Endothelial cell of umbilical vein (primary cell): ENCODE results near the gene SMIM27.

Experiments
- CTCF ChIP-seq, 2 donors: IDR thresholded peaks; 1 replicate in 1 of 2; 2 replicates in 1 of 2; pipeline ENCODE4 v1.5.1; 2011; ENCODE audit warnings: low read length in 2 of 2, mild to moderate bottlenecking in 2 of 2, moderate library complexity in 2 of 2, control low read depth in 1 of 2, inconsistent platforms in 1 of 2, low read depth in 1 of 2; ENCODE audit not compliant: insufficient read depth in 1 of 2; ENCODE audit errors: extremely low read depth in 1 of 2
- EZH2 ChIP-seq: IDR thresholded peaks from 2 replicates; pipeline ENCODE4 v1.6.1; 2012; ENCODE audit warnings: borderline replicate concordance, low read depth, mild to moderate bottlenecking, moderate library complexity, low read length, inconsistent platforms; ENCODE audit not compliant: severe bottlenecking
- FOS ChIP-seq: IDR thresholded peaks from 2 replicates; pipeline ENCODE4 v1.6.1; 2011; ENCODE audit warnings: mild to moderate bottlenecking, low read length, moderate library complexity, borderline replicate concordance; ENCODE audit not compliant: insufficient read depth
- GATA2 ChIP-seq: IDR thresholded peaks from 2 replicates; pipeline ENCODE4 v1.7.0; 2011; ENCODE audit warnings: low read depth, mild to moderate bottlenecking, moderate library complexity, mixed read lengths, low read length; ENCODE audit not compliant: insufficient read length, insufficient read depth
- JUN ChIP-seq: IDR thresholded peaks from 2 replicates; pipeline ENCODE4 v1.6.1; 2011; ENCODE audit warnings: borderline replicate concordance, low read depth; ENCODE audit not compliant: insufficient read length, insufficient read depth
- MAX ChIP-seq: IDR thresholded peaks from 2 replicates; pipeline ENCODE4 v1.6.1; 2011; ENCODE audit not compliant: insufficient read depth, insufficient read length
- MYC ChIP-seq: IDR thresholded peaks from one replicate; pipeline ENCODE4 v1.6.1; 2011; ENCODE audit warnings: mild to moderate bottlenecking, low read depth, low read length
- POLR2A ChIP-seq: IDR thresholded peaks from 2 replicates; pipeline ENCODE4 v1.6.1; 2012; ENCODE audit warnings: low read depth, mild to moderate bottlenecking, control low read depth, low read length
- POLR2AphosphoS5 ChIP-seq: IDR thresholded peaks from 2 replicates; pipeline ENCODE4 v1.6.1; 2012; ENCODE audit warnings: low read depth, mild to moderate bottlenecking, control low read depth, low read length, moderate library complexity; ENCODE audit not compliant: insufficient read depth

- no peak for TF ChIP-seq CTCF (IDR thresholded peaks at IDR 0.05; ENCODE audit: extremely low read depth in 1 of 2, insufficient read depth in 1 of 2, low read depth in 1 of 2, low read length in 2 of 2)
- no peak for TF ChIP-seq POLR2A
- TF ChIP-seq POLR2AphosphoS5: no peak
- no peak for TF ChIP-seq MAX
- no peak for TF ChIP-seq EZH2
- no peak for TF ChIP-seq MYC
- TF ChIP-seq JUN: no peak
- TF ChIP-seq GATA2: no peak
- TF ChIP-seq FOS: no peak
Measured at GRCh38 chr9:32574858-32575257, 22.7 kb downstream of the SMIM27 start.
